ENCODE measurements around the gene SERINC2. TPM values are rescaled to one million over a fixed set of nuclear protein-coding genes. Genes with fewer than 3 reads are reported as not detected.

SERINC2 gene
- total RNA-seq, 1 experiment from 2014 or later: 16.6 TPM

GRCh38 chr1:31483012-31483946 is 70.3 kb downstream of the SERINC2 start:
- Histone ChIP-seq H3K36me3 (no peaks in the 10 kb centered on the region), H3K27me3 (replicated peaks) (no peaks in the 10 kb centered on the region), H3K27ac (no peak overlapping the region), H3K4me3 (no peak overlapping the region), H3K4me1 (replicated peaks) (no peaks in the 10 kb centered on the region), H3K9me3 (replicated peaks) (peaks cover 3% of the 10 kb centered on the region; the same call in 1 of the 2 replicates)
- DNase-seq (ENCODE audit: low read depth in 1 of 2, low spot score in 2 of 2): no peak

Other genes starting within 250 kb of the SERINC2 start
- gene NKAIN1, start 173.3 kb upstream of the SERINC2 start, total RNA-seq (2014; rRNA removed; shearing (Covaris generic)): 0.05 TPM in 1 of 2 replicates, not detected in the other
- gene SNRNP40, start 116.4 kb upstream of the SERINC2 start, total RNA-seq (2014; rRNA removed; shearing (Covaris generic)): 80.0 and 139 TPM in 2 replicates
- 42.0 and 50.2 TPM in 2 replicates for gene ZCCHC17, start 116.2 kb upstream of the SERINC2 start, total RNA-seq (2014; rRNA removed; shearing (Covaris generic))
- 0.24 TPM in 1 of 2 replicates, not detected in the other for gene FABP3, start 40.1 kb upstream of the SERINC2 start, total RNA-seq (2014; rRNA removed; shearing (Covaris generic))
- 14.9 and 25.9 TPM in 2 replicates for gene TINAGL1, start 163.3 kb downstream of the SERINC2 start, total RNA-seq (2014; rRNA removed; shearing (Covaris generic))
- gene HCRTR1, start 204.5 kb downstream of the SERINC2 start, total RNA-seq (2014; rRNA removed; shearing (Covaris generic)): not detected in 2 replicates
- 68.6 and 76.2 TPM in 2 replicates for gene PEF1, start 231.7 kb downstream of the SERINC2 start, total RNA-seq (2014; rRNA removed; shearing (Covaris generic))

All from SJSA1 (cell line).